ENCODE measurements around the gene RAB5A.

DNA sequence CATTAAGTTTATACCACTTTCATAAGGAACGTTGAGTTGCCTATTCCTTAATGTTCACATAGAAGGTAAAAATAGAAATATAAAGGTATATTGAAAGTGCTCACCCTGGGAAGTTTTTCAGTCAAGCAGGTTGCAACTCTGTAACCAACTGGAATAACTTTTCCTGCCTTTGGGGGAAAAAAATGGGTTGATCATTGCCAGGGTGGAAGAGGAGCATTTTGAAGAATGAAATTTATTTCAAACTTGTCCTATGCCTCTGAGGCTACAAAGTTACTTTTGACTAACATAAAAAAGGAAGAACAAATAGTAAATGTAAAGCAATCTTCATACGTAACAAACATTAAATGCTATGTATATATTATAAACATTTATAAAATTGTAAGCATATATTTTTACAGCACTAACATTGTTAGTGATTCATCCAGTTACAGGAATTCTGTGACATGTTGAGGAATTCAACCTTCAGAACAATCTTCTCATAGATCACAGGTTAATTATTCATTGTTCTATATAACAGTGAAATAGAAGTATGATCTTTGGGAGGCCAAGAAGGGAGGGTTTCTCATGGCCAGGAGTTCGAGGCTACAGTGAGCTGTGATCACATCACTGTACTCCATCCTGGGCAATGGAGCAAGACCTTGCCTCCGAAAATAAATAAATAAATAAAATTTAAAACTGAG lies 26.4 kb upstream of the RAB5A start:
- TF ChIP-seq, protein P1, sequence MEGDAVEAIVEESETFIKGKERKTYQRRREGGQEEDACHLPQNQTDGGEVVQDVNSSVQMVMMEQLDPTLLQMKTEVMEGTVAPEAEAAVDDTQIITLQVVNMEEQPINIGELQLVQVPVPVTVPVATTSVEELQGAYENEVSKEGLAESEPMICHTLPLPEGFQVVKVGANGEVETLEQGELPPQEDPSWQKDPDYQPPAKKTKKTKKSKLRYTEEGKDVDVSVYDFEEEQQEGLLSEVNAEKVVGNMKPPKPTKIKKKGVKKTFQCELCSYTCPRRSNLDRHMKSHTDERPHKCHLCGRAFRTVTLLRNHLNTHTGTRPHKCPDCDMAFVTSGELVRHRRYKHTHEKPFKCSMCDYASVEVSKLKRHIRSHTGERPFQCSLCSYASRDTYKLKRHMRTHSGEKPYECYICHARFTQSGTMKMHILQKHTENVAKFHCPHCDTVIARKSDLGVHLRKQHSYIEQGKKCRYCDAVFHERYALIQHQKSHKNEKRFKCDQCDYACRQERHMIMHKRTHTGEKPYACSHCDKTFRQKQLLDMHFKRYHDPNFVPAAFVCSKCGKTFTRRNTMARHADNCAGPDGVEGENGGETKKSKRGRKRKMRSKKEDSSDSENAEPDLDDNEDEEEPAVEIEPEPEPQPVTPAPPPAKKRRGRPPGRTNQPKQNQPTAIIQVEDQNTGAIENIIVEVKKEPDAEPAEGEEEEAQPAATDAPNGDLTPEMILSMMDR (IDR thresholded peaks at IDR 0.05), result no peak
- TF ChIP-seq POLR2A (IDR thresholded peaks at IDR 0.05), result no peak
